ENCODE results near the gene PFKL. TPM values are rescaled to one million over a fixed set of nuclear protein-coding genes. Genes with fewer than 3 reads are reported as not detected.

Gene PFKL
- total RNA-seq, 1 donor from 2014 or later = 138 TPM

- no peaks in the 10 kb centered on the region for H3K4me1 Mint-ChIP-seq (ENCODE audit: unreplicated experiment)
- H3K9me3 Mint-ChIP-seq (ENCODE audit: unreplicated experiment) = no peaks in the 10 kb centered on the region
- no peak for DNase-seq (ENCODE audit: extremely low spot score, unreplicated experiment)
Measured at GRCh38 chr21:44314128-44314527, 14.3 kb downstream of the PFKL start.

GRCh38 chr21:44314561-44314960, 14.7 kb downstream of the PFKL start:
- H3K9me3 Mint-ChIP-seq (ENCODE audit: unreplicated experiment) = no peaks in the 10 kb centered on the region
- H3K36me3 Mint-ChIP-seq (ENCODE audit: unreplicated experiment) = peaks cover 8% of the 10 kb centered on the region
- no peak overlapping the region for H3K27ac Mint-ChIP-seq (ENCODE audit: unreplicated experiment)
- H3K4me1 Mint-ChIP-seq (ENCODE audit: unreplicated experiment) = no peaks in the 10 kb centered on the region
- H3K27me3 Mint-ChIP-seq (ENCODE audit: unreplicated experiment) = no peaks in the 10 kb centered on the region
- no peak for TF ChIP-seq CTCF (IDR thresholded peaks at IDR 0.05)
- DNase-seq (ENCODE audit: extremely low spot score, unreplicated experiment) = no peak
- H3K4me3 Mint-ChIP-seq (ENCODE audit: unreplicated experiment) = no peak overlapping the region

More at GRCh38 chr21:44314128-44314527, 14.3 kb downstream of the PFKL start:
- Mint-ChIP-seq H3K27me3 (ENCODE audit: unreplicated experiment) (no peaks in the 10 kb centered on the region), H3K36me3 (ENCODE audit: unreplicated experiment) (peaks cover 8% of the 10 kb centered on the region), H3K4me3 (ENCODE audit: unreplicated experiment) (no peak overlapping the region), H3K27ac (ENCODE audit: unreplicated experiment) (no peak overlapping the region)
- TF ChIP-seq CTCF (IDR thresholded peaks at IDR 0.05) = no peak

- DNase-seq (ENCODE audit: extremely low spot score, unreplicated experiment) = no peak
- Mint-ChIP-seq H3K36me3 (ENCODE audit: unreplicated experiment) (peaks cover 8% of the 10 kb centered on the region), H3K27ac (ENCODE audit: unreplicated experiment) (no peak overlapping the region), H3K4me3 (ENCODE audit: unreplicated experiment) (no peak overlapping the region), H3K9me3 (ENCODE audit: unreplicated experiment) (no peaks in the 10 kb centered on the region), H3K27me3 (ENCODE audit: unreplicated experiment) (no peaks in the 10 kb centered on the region), H3K4me1 (ENCODE audit: unreplicated experiment) (no peaks in the 10 kb centered on the region)
- no peak for TF ChIP-seq CTCF (IDR thresholded peaks at IDR 0.05)
Measured at GRCh38 chr21:44315691-44316203, 15.9 kb downstream of the PFKL start.

- peaks cover 3% of the 10 kb centered on the region for H3K36me3 Mint-ChIP-seq (ENCODE audit: unreplicated experiment)
- no peaks in the 10 kb centered on the region for H3K4me1 Mint-ChIP-seq (ENCODE audit: unreplicated experiment)
- DNase-seq (ENCODE audit: extremely low spot score, unreplicated experiment) = no peak
- H3K27me3 Mint-ChIP-seq (ENCODE audit: unreplicated experiment) = no peaks in the 10 kb centered on the region
- no peaks in the 10 kb centered on the region for H3K9me3 Mint-ChIP-seq (ENCODE audit: unreplicated experiment)
- no peak overlapping the region for H3K4me3 Mint-ChIP-seq (ENCODE audit: unreplicated experiment)
- no peak overlapping the region for H3K27ac Mint-ChIP-seq (ENCODE audit: unreplicated experiment)
- TF ChIP-seq CTCF (IDR thresholded peaks at IDR 0.05) = no peak
Measured at GRCh38 chr21:44316277-44316900, 16.5 kb downstream of the PFKL start.

- TF ChIP-seq CTCF (IDR thresholded peaks at IDR 0.05) = no peak
- no peaks in the 10 kb centered on the region for H3K4me1 Mint-ChIP-seq (ENCODE audit: unreplicated experiment)
- H3K27me3 Mint-ChIP-seq (ENCODE audit: unreplicated experiment) = no peaks in the 10 kb centered on the region
- H3K27ac Mint-ChIP-seq (ENCODE audit: unreplicated experiment) = no peak overlapping the region
- H3K36me3 Mint-ChIP-seq (ENCODE audit: unreplicated experiment) = no peaks in the 10 kb centered on the region
- H3K4me3 Mint-ChIP-seq (ENCODE audit: unreplicated experiment) = no peak overlapping the region
- DNase-seq (ENCODE audit: extremely low spot score, unreplicated experiment) = no peak
- H3K9me3 Mint-ChIP-seq (ENCODE audit: unreplicated experiment) = no peaks in the 10 kb centered on the region
Measured at GRCh38 chr21:44317241-44317782, 17.5 kb downstream of the PFKL start.
